ENCODE measurements around the gene ZNF655.
"Not testable (repeated sequence)": the region's sequence is repeated elsewhere in the genome, so short reads cannot be mapped to it uniquely, and the experiment has no call there.

Gene ZNF655

DNA sequence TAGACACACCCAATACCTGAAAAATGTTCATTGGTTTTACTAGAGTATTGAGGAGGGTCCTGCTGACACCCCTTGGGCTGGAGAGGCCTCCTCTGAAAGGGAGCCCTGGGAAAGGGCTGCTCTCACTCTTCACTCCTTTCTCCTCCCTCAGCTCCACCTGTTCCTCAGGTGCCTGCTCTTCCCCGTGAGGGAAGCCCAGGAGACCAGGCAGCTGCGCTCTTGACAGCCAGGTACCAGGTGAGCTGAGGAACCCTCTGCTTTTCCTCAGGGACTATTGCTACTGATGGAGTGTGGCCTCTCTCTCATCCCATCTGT lies 3.3 kb downstream of the ZNF655 start:
- no peak for DNase-seq

DNA sequence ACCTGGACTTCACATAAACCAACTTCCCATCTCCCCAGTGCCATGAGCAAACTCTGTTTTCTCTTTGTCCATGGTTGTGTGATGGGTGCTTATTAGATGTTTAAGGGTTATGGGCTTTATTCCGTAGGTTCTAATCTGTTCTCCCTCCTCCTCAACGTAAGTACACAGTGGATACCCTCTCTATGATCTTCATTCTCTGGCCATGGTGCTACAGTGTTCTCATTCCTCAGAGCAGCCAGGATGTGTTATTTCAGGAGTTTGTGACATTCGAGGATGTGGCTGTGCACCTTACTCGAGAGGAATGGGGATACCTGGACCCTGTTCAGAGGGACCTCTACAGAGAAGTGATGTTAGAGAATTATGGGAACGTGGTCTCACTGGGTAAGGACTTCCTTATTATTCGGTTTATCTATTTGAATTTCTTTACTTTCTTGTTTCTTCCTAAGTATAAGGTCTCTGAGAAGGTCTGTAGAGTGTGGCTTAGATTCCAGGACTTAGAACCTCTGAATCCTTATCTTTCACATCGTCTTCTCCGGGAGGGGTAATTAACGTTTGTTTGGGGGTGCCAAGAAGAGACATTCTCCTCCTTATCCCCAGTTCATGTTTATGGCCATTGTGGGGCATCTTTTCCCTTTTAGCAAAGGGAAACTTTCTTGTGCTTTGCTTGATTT lies 3.8 kb downstream of the ZNF655 start:
- DNase-seq = no peak

- DNase-seq = no peak
Measured at GRCh38 chr7:99562832-99563231, 4.4 kb downstream of the ZNF655 start.

DNA sequence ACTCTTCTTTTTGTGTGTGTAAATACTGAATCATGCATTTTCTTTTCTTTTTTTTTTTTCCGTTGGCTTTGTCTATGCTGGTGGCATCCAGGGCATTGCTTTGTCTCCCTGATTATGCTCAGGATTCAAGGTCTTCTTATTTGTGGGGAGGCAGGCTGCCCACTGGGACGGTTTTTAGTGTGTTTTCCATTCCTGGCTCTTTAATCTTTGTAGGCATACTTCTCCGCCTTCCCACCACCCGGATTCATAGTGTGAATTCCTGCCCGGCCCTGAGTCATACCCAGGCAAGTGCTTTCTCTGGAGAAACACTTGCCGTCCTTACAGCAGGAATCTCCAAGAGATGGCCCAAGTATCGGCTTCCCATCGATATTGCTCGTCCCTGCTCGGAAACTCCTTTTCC lies 5.2 kb downstream of the ZNF655 start:
- DNase-seq = no peak

DNA sequence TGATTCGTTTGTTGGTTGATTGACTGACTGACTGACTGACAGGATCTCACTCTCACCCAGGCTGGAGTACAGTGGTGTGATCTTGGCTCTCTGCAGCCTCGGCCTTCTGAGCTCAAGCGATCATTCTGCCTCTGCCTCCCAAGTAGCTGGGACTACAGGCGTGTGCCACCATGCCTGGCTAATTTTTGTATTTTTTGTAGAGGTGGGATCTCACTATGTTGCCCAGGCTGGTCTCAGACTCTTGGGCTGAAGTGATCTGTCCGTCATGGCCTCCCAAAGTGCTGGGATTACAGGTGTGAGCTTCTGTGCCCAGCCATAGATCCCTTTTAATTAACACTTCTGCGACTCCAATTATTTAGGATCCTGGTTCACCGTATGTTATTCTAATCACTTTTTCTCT lies 10.3 kb downstream of the ZNF655 start:
- not testable (repeated sequence) for DNase-seq

- DNase-seq = no peak
Measured at GRCh38 chr7:99571768-99572167, 13.3 kb downstream of the ZNF655 start.

DNA sequence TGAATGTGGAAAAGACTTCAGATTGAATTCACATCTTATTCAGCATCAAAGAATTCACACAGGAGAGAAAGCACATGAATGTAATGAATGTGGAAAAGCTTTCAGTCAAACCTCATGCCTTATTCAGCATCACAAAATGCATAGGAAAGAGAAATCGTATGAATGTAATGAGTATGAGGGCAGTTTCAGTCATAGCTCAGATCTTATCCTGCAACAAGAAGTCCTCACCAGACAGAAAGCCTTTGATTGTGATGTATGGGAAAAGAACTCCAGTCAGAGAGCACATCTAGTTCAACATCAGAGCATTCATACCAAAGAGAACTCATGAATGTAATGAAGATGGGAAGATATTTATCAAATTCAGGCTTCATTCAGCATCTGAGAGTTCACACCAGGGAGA lies 14.8 kb downstream of the ZNF655 start:
- DNase-seq = no peak

DNA sequence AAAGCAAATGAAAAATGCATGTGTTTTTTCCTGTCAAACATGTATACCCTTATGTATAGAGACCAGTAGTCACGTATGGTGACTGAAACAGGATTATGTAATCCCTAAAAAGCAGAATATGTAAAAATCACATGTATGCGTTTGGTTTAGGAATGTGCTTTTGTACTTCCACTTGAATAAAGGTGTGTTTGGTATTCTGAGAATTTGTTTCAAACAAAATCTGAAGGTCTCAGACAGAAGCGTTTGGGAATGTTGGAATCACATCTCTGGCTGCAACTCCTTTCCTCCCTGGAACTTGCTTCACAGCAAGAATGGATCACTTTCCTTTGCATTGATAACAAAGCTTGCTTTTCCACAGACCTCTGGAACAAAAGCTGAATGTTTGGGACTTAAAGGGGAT lies 17.8 kb downstream of the ZNF655 start:
- DNase-seq = no peak

GRCh38 chr7:99579281-99579955 lies 21.0 kb downstream of the ZNF655 start:
- DNase-seq = no peak

GRCh38 chr7:99579956-99580777 lies 21.7 kb downstream of the ZNF655 start:
- no peak for DNase-seq

- not testable (repeated sequence) for DNase-seq
Measured at GRCh38 chr7:99580778-99581332, 22.4 kb downstream of the ZNF655 start.

GRCh38 chr7:99588868-99589267 lies 30.4 kb downstream of the ZNF655 start:
- no peak for DNase-seq

- no peak for DNase-seq
Measured at GRCh38 chr7:99594948-99595745, 36.7 kb downstream of the ZNF655 start.

- no peak for DNase-seq
Measured at GRCh38 chr7:99596408-99596955, 38.0 kb downstream of the ZNF655 start.

GRCh38 chr7:99597762-99598501 lies 39.5 kb downstream of the ZNF655 start, which contains the start of gene TMEM225B:
TMEM225B (plus strand) TSS chr7:99598267; CDS start chr7:99604389, 6,122 bp downstream.
- DNase-seq = no peak

DNA sequence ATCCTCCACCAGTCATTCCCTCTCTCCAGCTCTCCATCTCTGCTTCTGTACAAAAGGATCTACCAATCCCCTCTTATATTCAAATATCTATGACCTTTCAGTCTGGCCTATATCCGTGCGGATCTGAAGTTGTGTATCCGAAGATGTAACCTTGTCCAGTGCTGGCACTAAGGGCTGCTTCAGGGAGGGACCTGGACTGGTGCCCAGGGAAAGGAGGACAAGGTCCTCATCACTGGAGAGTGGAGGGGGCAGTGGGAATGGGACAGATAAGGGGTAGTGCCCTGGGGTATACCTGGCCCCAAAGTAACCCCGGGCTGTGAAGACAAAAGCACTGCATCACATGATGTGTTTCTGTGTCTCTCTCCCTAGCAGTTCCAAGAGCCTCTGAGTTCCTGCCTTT lies 41.4 kb downstream of the ZNF655 start:
- no peak for DNase-seq

DNA sequence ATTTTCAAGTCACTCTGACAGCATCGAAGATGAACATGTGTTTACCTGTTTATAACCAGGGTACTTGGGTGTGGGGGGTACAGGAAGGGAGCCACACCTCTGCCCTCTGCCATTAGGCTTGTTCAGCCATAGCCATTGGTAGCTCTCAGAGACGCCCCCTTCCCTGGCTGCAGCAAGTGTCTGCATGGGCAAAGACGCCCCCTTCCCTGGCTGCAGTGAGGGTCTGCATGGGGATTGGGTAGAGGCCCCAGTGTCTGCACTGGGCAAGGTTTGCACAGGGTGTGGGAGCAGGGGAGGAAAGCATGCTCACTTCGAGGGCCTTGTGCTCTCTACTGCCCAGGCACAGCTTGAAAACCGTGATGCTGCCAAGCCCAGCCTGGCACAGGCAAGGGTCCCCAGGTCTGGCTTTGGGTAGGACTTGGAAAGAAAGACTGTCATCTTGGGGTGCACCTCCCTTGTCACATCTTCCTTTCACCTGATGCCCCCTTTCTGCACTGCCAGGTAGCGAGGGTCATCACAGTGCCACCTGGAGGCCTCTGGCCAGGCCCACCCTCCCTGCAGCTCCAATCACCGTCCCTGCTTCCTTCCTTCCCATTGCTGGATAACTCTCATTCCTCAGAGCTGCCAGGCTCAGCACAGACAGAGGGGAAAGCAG lies 43.3 kb downstream of the ZNF655 start:
- no peak for DNase-seq

DNA sequence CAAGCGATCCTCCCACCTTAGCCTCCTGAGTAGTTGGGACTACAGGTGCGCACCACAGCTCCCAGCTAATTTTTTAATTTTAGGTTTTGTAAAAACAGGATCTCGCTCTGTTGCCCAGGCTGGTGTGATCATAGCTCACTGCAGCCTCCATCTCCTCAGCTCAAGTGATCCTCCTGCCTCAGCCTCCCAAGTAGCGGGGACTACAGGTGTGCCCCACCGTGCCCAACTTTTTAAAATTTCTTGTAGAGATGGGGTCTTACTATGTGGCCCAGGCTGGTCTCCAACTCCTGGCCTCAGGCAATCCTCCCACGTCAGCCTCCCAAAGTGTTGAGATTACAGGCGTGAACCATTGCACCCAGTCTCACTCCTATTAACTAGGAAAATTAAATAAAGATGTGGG lies 47.1 kb downstream of the ZNF655 start:
- no peak for DNase-seq

DNA sequence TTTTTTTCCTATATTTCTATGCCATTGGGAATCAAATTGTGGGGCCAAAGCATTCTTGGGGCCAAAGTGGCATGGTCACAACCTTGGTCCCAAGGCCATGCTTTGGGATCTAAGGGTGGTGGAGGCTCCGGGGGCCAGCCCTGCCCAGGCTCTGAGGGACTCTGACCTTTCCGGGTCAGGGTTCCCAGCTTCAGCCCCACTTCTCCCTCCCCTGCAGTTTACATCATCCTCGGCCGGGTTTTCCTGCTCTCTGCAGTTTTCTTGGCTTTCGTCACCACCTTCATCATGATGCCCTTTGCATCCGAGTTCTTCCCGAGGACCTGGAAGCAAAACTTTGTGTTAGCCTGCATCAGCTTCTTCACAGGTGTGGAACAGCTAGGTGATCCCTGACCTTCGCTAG lies 48.1 kb downstream of the ZNF655 start:
- no peak for DNase-seq

DNA sequence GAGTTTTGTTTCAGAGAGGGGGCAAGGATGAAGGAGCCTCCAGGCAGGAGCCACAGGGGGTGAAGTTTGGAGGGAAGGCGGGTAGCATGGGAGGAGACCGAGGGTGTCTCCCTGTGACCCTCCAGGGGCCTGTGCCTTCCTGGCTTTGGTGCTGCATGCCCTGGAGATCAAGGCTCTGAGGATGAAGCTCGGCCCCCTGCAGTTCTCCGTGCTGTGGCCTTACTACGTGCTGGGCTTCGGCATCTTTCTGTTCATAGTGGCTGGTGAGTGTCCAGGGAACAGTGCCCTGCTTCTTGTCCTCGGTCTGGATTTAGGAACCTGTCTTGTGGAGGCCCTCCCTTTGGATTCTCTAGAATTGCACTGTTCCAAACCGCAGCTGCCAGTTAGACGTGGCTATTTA lies 49.1 kb downstream of the ZNF655 start:
- DNase-seq = no peak

DNA sequence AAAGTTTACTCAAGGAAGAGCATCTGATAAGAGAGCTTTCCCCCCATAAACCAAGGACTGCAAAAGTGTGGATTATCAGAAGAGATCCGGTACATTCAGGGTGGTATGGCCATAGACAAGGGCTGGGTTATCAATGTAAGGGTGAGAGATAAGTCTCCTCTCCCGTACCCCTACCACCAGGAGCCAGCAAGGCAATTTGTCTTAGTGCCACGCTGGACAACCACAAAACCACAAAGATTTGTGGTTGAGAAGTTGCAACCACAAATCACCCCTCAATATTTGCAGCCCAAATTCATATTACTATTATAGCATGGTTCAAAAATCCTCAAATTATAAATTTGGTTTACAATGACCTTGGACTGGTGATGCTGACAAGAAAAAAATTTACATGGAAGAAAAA lies 56.1 kb downstream of the ZNF655 start:
- no peak for DNase-seq
